ENCODE results near the gene EFEMP1.

DNA sequence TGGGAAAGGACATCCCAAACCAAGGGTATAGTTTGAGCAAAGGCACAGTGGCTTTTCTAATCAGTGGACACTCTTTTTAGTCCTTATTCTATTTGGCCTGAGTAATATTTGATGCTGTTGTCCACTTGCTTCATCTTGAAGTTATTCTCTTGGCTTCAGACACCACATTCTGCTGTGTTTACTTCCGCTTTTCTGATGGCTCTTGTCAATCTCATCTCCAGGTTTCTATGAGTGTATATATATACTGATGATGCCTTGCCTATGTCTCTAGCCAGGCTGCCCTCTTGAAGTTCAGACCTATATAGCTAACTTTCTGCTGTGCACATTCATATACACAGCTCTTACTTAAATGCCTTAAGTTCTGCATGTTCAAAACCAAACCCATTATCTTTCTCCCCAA is 83.1 kb downstream of the EFEMP1 start:
- no peak for TF ChIP-seq POLR2A (IDR thresholded peaks at IDR 0.05)
- TF ChIP-seq, protein P1, sequence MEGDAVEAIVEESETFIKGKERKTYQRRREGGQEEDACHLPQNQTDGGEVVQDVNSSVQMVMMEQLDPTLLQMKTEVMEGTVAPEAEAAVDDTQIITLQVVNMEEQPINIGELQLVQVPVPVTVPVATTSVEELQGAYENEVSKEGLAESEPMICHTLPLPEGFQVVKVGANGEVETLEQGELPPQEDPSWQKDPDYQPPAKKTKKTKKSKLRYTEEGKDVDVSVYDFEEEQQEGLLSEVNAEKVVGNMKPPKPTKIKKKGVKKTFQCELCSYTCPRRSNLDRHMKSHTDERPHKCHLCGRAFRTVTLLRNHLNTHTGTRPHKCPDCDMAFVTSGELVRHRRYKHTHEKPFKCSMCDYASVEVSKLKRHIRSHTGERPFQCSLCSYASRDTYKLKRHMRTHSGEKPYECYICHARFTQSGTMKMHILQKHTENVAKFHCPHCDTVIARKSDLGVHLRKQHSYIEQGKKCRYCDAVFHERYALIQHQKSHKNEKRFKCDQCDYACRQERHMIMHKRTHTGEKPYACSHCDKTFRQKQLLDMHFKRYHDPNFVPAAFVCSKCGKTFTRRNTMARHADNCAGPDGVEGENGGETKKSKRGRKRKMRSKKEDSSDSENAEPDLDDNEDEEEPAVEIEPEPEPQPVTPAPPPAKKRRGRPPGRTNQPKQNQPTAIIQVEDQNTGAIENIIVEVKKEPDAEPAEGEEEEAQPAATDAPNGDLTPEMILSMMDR (IDR thresholded peaks at IDR 0.05), result no peak

Data from upper lobe of left lung (tissue), 4 donors.